CD4-positive, alpha-beta T cell treated with Interleukin-10 for 1 hour (primary cell): ENCODE data around the gene TRPC3.
"Not testable (repeated sequence)": the region's sequence is repeated elsewhere in the genome, so short reads cannot be mapped to it uniquely, and the experiment has no call there.

Experiments
- DNase-seq: peaks from one replicate; pipeline ENCODE4 v3.0.0-alpha.2; 2020

TRPC3 gene

GRCh38 chr4:121943941-121944340 is 7.9 kb downstream of the TRPC3 start:
- DNase-seq: peak; percentile 9

- DNase-seq: no peak
Observed at GRCh38 chr4:121939690-121940089, 12.2 kb downstream of the TRPC3 start.

GRCh38 chr4:121938282-121939092 is 13.4 kb downstream of the TRPC3 start:
- DNase-seq: peak; percentile 12

GRCh38 chr4:121936101-121936500 is 15.8 kb downstream of the TRPC3 start:
- DNase-seq: no peak

- DNase-seq: no peak
Observed at GRCh38 chr4:121934635-121935034, 17.2 kb downstream of the TRPC3 start.

- DNase-seq: no peak
Observed at GRCh38 chr4:121932212-121932974, 19.5 kb downstream of the TRPC3 start.

GRCh38 chr4:121930304-121930703 is 21.6 kb downstream of the TRPC3 start:
- DNase-seq: no peak

- DNase-seq: no peak
Observed at GRCh38 chr4:121927948-121928347, 23.9 kb downstream of the TRPC3 start.

- DNase-seq: not testable (repeated sequence)
Observed at GRCh38 chr4:121926490-121926889, 25.4 kb downstream of the TRPC3 start.

GRCh38 chr4:121923306-121923705 is 28.6 kb downstream of the TRPC3 start:
- DNase-seq: no peak

- DNase-seq: no peak
Observed at GRCh38 chr4:121913667-121914066, 38.2 kb downstream of the TRPC3 start.

- DNase-seq: no peak
Observed at GRCh38 chr4:121908346-121908745, 43.5 kb downstream of the TRPC3 start.

- peak; percentile 72 for DNase-seq
Observed at GRCh38 chr4:121900132-121900983, 51.5 kb downstream of the TRPC3 start.

GRCh38 chr4:121898150-121898549 is 53.7 kb downstream of the TRPC3 start:
- DNase-seq: peak; percentile 30

- no peak for DNase-seq
Observed at GRCh38 chr4:121888134-121888533, 63.7 kb downstream of the TRPC3 start.

GRCh38 chr4:121885115-121885514 is 66.7 kb downstream of the TRPC3 start:
- no peak for DNase-seq

GRCh38 chr4:121881158-121881557 is 70.7 kb downstream of the TRPC3 start:
- no peak for DNase-seq

GRCh38 chr4:121879135-121879534 is 72.7 kb downstream of the TRPC3 start:
- DNase-seq: no peak

GRCh38 chr4:121877041-121877773 is 74.7 kb downstream of the TRPC3 start:
- no peak for DNase-seq

- DNase-seq: no peak
Observed at GRCh38 chr4:121876070-121876469, 75.8 kb downstream of the TRPC3 start.

GRCh38 chr4:121875652-121876051 is 76.2 kb downstream of the TRPC3 start:
- no peak for DNase-seq

GRCh38 chr4:121873604-121874003 is 78.3 kb downstream of the TRPC3 start:
- no peak for DNase-seq
